UCSD-AML1 (cell line): ENCODE results near the gene ORC3.

Experiments used
- DNase-seq: peaks from one replicate; lab custom pipeline; 2025; ENCODE audit not compliant: unreplicated experiment; lab: John Stamatoyannopoulos, UW

Gene ORC3

GRCh38 chr6:87589693-87590416, at the start of gene ORC3, which contains the start of gene RARS2:
ORC3 (plus strand) TSS chr6:87590135; CDS start chr6:87590169, 34 bp downstream.
RARS2 (minus strand) TSS chr6:87589987; CDS start chr6:87589957, 30 bp downstream.
- DNase-seq = peak; percentile 96

- no peak for DNase-seq
Measured at GRCh38 chr6:87540539-87540938, 49.4 kb upstream of the ORC3 start.

- no peak for DNase-seq
Measured at GRCh38 chr6:87541041-87541440, 48.9 kb upstream of the ORC3 start.

- no peak for DNase-seq
Measured at GRCh38 chr6:87541744-87542143, 48.2 kb upstream of the ORC3 start.

- DNase-seq = no peak
Measured at GRCh38 chr6:87543696-87544473, 46.0 kb upstream of the ORC3 start.

- DNase-seq = no peak
Measured at GRCh38 chr6:87544474-87544735, 45.5 kb upstream of the ORC3 start.

GRCh38 chr6:87551799-87552198, 38.1 kb upstream of the ORC3 start:
- no peak for DNase-seq

- DNase-seq = no peak
Measured at GRCh38 chr6:87553159-87553765, 36.7 kb upstream of the ORC3 start.

- no peak for DNase-seq
Measured at GRCh38 chr6:87555506-87555905, 34.4 kb upstream of the ORC3 start.

GRCh38 chr6:87558446-87558845, 31.5 kb upstream of the ORC3 start:
- DNase-seq = no peak

GRCh38 chr6:87561017-87561416, 28.9 kb upstream of the ORC3 start:
- DNase-seq = no peak

GRCh38 chr6:87572021-87572420, 17.9 kb upstream of the ORC3 start:
- DNase-seq = no peak

GRCh38 chr6:87572883-87573282, 17.1 kb upstream of the ORC3 start:
- no peak for DNase-seq

- no peak for DNase-seq
Measured at GRCh38 chr6:87573307-87574024, 16.5 kb upstream of the ORC3 start.

- no peak for DNase-seq
Measured at GRCh38 chr6:87574237-87574804, 15.6 kb upstream of the ORC3 start.

- DNase-seq = no peak
Measured at GRCh38 chr6:87575423-87575822, 14.5 kb upstream of the ORC3 start.

- DNase-seq = no peak
Measured at GRCh38 chr6:87583822-87584221, 6.1 kb upstream of the ORC3 start.

GRCh38 chr6:87586371-87587077, 3.4 kb upstream of the ORC3 start:
- no peak for DNase-seq

- no peak for DNase-seq
Measured at GRCh38 chr6:87588756-87589407, 1.1 kb upstream of the ORC3 start.

- no peak for DNase-seq
Measured at GRCh38 chr6:87590417-87590880, 514 bp downstream of the ORC3 start.
